T-helper 1 cell treated with Interleukin-12 subunit alpha and Interleukin-12 subunit beta and Interleukin-4 antibody, amounts not matched to agents 30 ng/mL and 1 ng/mL, for 36 hours (primary cell): Measurements from ENCODE around the gene CDHR4. TPM values are rescaled to one million over a fixed set of nuclear protein-coding genes. Genes with fewer than 3 reads are reported as not detected.
"Not testable (repeated sequence)": the region's sequence is repeated elsewhere in the genome, so short reads cannot be mapped to it uniquely, and the experiment has no call there.

Source experiments
- intact Hi-C: fragments of 100-400 bp; cut with micrococcal nuclease; formaldehyde crosslinking; loops from one replicate; pipeline ENCODE4 v1.15.1; 2024
- total RNA-seq: library from RNA; stranded (reverse); gene quantifications from 2 replicates; pipeline ENCODE4 v1.2.3, GENCODE V29; 2022

Gene CDHR4
- total RNA-seq, 1 donor from 2014 or later = 0.22 TPM

- intact Hi-C loops = not testable (repeated sequence)
Measured at GRCh38 chr3:49782277-49782676, 17.4 kb downstream of the CDHR4 start.

- intact Hi-C loops = no loop called here
Measured at GRCh38 chr3:49781415-49782199, 18.1 kb downstream of the CDHR4 start.

GRCh38 chr3:49780975-49781365 lies 18.7 kb downstream of the CDHR4 start:
- intact Hi-C loops = not testable (repeated sequence)

- intact Hi-C loops = no loop called here
Measured at GRCh38 chr3:49780080-49780974, 19.3 kb downstream of the CDHR4 start.

GRCh38 chr3:49779358-49780079 lies 20.2 kb downstream of the CDHR4 start:
- intact Hi-C loops = no loop called here

- intact Hi-C loops = not testable (repeated sequence)
Measured at GRCh38 chr3:49776101-49776500, 23.6 kb downstream of the CDHR4 start.

GRCh38 chr3:49775538-49775937 lies 24.1 kb downstream of the CDHR4 start:
- intact Hi-C loops = no loop called here

GRCh38 chr3:49772703-49773102 lies 27.0 kb downstream of the CDHR4 start:
- intact Hi-C loops = no loop called here

- intact Hi-C loops = no loop called here
Measured at GRCh38 chr3:49771340-49771938, 28.2 kb downstream of the CDHR4 start.

- intact Hi-C loops = no loop called here
Measured at GRCh38 chr3:49769926-49770325, 29.7 kb downstream of the CDHR4 start.

- intact Hi-C loops = no loop called here
Measured at GRCh38 chr3:49769286-49769915, 30.3 kb downstream of the CDHR4 start.

GRCh38 chr3:49763981-49764380 lies 35.7 kb downstream of the CDHR4 start:
- intact Hi-C loops = no loop called here

GRCh38 chr3:49761661-49762060 lies 38.0 kb downstream of the CDHR4 start:
- intact Hi-C loops = no loop called here

- intact Hi-C loops = no loop called here
Measured at GRCh38 chr3:49759226-49759625, 40.4 kb downstream of the CDHR4 start.

- intact Hi-C loops = no loop called here
Measured at GRCh38 chr3:49757197-49757596, 42.5 kb downstream of the CDHR4 start.

- intact Hi-C loops = no loop called here
Measured at GRCh38 chr3:49756036-49756435, 43.6 kb downstream of the CDHR4 start.

- intact Hi-C loops = no loop called here
Measured at GRCh38 chr3:49754536-49754935, 45.1 kb downstream of the CDHR4 start.

- intact Hi-C loops = no loop called here
Measured at GRCh38 chr3:49751501-49751900, 48.2 kb downstream of the CDHR4 start.

GRCh38 chr3:49750056-49750455 lies 49.6 kb downstream of the CDHR4 start:
- intact Hi-C loops = no loop called here

- intact Hi-C loops = not testable (repeated sequence)
Measured at GRCh38 chr3:49748874-49749273, 50.8 kb downstream of the CDHR4 start.
